Endometrial microvascular endothelial cells (primary cell): ENCODE data around the gene EEFSEC. TPM values are rescaled to one million over a fixed set of nuclear protein-coding genes. Genes with fewer than 3 reads are reported as not detected.

Experiments used
- in situ Hi-C: cut with HindIII; loops from 2 replicates; pipeline ENCODE4 v1.10.0; 2017; ENCODE audit warnings: low sequenced_read_pairs, low pct_unique_long_range_greater_than_20kb; ENCODE audit errors: inconsistent ontology term
- total RNA-seq: library from RNA; depleted of rRNA; stranded (reverse); fragments of >200 nt; gene quantifications from one replicate; pipeline ENCODE4 v1.2.3, GENCODE V29; 2015; ENCODE audit errors: inconsistent ontology term

EEFSEC gene
- total RNA-seq, 1 donor from 2014 or later = 21.7 TPM

DNA sequence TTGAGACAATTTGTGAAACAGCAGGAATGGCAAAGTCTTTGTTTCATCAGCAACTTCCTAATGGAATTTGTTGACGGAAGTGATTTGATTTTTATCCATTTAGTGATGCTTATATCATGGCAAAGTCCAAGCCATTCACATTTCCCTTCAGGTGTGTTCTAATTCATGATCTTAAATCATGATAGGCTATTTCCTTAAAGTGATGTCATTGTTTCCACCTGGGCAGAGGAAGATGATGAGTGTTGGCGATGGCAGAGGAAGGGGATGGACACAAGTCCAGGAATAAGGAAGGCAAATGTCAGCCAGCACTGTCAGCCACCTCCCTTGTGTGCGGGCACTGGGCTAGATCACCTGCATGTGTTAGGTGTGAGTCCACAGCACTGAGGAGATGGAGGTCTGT is 49.9 kb downstream of the EEFSEC start:
- in situ Hi-C loops = no loop called here

DNA sequence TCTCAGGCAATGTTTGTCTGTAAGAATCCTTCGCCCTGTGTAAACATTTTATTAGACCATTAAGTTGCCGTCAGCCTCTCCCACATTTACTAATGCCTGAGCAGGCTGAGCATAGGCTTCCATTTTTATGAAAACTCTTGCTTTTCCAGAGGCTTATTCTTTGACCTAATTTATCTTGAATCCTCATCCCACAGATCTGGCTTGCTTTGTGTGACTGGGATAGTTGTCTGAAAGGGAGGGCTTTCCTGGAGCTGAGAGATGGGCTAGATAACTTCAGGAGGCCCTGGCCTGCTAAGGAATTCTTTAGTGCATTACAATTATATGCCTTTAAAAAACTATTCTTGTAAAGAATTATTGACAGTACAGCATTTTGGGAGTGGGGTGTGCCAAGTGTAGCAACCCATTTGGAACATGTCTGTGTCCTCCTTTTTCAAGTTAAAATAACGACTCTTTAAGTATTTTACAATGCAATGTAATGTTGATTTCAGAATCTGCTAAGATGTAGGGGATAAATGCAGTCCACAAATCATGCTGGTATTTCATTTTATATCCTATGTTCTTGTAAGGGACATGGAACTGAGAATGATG is 52.4 kb downstream of the EEFSEC start:
- in situ Hi-C loops = no loop called here

DNA sequence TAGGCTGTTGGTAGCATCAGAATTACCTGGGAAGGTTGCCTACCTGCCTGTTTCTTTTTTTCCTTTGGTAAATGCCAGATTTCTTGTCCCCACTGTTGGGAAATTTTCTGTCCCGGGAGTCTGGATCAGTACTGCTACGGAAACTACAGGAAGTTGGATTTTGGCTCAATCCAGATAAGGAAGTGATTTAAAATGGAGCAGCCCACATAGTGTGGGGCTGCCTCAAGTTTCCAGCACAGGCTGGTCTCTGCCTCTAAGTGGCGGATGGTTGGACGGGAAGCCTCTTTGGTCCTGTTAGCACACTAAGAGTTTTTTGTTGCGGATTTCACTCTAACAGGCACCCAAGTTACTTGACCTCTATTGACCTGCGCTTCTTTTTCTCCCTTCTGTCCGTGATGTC is 54.7 kb downstream of the EEFSEC start:
- in situ Hi-C loops = no loop called here

DNA sequence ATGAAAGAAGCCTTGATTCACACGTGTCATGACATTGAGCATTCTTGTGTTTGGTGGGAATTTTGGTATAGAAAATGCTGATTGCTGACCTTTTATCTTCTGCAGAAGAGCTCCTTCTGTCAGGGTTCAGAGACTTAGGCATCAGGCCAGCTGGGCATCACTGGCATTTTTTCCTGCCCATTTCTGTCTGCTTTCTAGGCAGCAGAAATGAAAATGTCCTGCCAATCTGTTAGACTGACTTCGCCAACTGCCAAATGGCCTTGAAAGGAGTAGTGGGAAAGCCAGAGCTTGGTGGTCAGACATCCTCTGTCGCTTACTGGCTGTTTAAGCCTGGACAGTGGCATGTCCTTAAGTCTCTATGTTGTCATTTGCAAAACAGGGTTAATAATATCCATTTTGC is 57.4 kb downstream of the EEFSEC start:
- in situ Hi-C loops = no loop called here

DNA sequence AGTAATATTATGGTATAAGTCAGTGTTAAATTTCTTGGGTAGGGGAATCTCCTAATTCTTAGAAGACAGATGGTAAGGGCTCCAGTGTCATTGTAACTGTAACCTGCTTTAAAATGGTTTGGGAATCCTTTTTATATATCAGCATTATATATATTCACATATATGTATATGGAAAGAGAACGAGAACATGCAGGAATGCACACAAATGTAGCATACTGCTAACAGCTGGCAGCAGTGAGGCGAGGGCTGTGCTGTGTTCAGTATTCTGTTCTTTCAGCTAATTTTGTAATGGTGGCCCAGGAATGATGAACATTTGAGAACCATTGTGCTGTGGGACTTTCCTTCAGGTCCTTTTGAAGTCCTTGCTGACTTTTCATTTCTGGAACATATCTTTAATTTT is 60.8 kb downstream of the EEFSEC start:
- in situ Hi-C loops = no loop called here

DNA sequence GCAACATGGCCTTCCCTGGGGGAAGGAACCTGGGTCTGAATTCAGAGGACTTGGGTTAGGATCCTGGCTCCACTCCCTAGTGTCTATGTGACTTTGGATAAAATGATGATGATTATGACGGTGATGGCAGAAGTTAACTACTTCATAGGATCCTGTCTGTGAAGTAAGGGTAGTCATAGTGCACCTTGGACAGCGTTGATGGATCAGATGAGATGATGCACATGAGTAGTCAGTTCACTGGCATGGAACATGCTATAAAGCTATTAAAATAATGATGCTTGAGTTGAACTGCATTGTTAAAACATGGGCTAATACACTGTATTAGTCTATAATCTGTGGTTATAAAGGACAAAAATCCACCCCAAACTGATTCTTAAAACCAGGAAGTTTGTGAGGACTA is 62.0 kb downstream of the EEFSEC start:
- in situ Hi-C loops = no loop called here

DNA sequence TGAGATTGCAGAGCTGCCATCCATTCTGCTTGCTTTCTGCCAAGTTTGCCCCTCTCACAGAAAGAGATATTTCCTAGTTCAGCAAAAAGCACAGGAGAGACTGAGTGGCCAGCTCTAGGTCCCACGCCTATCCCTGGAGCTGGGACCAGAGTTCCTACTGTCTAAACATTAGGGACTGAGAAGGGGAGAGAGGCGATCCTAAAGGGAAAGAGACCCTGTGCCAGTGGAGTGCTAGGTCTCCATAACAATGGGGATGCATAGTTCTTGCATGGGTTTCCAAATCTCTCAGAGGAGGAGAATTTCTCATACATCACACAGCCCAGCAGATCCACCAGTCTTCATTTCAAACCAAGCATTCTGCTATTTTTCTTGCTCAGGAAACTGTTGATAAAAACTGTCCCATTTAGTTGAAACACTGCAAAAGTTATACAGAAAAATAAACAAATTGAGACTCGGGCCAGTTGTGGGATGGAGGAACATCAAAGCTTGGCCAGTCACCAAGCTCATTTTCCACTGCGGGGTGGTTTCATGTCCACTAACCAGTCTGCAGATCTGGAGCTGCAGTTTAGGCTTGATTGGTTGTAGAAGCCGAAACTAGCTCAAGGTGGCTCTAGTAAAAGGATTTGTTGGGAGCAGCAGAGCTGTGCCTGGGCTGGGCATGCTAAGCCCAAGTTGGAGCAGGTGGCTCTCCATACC is 62.7 kb downstream of the EEFSEC start:
- in situ Hi-C loops = no loop called here

DNA sequence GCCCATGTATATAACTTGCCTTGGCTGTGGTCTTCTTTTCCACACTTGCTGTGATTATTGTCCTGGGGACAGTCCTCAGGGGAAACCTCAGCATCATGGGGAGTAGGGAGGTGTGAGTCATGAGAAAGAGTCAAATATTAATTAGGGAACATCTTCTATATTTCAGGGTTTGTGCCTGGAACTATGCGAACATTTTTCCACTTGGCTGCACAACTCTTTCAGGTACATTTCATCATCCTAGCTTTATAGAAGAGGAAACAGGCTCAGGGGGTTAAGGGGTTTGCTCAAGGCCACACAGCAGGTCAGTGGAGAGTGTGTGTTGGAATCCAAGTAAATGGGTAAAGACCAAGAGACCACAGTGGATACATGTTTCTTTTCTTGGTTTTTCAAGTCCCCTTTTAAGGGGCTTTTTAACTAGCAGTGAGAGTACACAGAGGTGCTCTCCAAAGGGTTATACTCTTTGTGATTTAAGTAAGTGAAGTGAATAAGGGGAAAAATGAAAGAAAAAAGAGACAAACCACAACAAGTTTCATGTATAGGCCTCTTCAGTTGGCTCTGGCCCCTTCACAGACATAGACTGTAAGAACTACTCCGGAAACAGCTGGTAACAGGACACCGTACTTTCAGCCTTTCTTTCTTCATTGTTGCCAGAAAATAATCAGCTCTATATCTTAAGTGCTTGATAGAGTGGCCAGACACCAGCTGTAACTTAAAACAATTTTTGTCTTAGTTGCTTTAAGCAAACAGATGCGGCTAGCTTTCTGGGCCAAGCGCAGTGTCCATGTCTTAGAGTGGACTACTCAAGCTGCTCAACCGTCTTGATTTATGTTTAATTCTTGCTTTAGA is 64.6 kb downstream of the EEFSEC start:
- in situ Hi-C loops = no loop called here

DNA sequence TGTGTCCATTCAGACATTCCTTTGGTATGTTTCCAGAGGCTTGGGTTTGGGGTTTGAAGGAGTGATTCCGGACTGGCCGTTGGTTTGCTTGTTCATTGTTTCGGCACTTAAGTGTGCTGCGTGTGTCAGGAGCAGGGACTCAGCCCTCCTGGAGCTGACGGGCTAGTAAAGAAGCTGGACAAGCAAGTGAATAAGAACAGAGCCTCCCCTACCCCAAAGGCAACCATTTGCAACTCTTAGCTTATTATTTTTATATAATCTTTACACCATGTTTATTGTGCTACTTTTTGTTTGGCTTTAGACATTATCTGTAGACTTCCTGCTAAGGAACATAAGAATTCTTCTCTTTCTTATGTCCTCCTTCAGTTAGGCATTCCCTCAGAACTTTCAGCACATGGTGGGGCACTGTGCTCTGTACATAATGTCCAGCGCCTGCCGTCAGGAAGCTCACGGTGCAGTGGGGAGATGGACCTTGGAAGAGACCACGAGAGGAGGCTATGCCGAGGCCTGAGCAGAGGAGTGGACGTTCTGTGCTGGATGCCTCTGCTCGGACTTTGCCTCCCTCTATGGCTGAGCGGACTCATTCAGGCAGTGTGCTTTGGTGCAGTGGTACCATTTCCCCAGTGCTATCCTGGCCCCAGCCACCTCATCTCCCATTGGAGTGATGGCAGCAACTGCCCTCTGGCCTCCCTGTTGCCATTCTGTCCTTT is 65.4 kb downstream of the EEFSEC start:
- in situ Hi-C loops = no loop called here

DNA sequence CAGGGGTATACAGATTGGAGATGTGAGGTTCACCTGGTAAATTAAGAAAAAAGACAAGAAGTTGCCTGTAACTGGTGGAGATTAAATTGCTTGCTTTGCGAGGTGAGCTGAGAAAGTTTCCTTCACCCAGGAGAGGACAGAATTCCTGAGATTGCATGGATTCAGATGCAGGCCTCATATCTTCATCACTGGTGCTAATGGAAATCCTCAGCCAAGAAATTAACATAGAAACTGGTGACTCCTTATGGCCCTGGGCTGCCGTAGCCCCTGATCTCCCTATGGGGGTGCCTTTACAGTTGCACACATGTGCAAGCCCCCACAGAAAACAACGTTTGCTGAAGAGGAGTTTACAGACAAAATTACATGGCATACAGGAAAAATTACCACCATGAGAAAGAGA is 68.0 kb downstream of the EEFSEC start:
- in situ Hi-C loops = no loop called here

DNA sequence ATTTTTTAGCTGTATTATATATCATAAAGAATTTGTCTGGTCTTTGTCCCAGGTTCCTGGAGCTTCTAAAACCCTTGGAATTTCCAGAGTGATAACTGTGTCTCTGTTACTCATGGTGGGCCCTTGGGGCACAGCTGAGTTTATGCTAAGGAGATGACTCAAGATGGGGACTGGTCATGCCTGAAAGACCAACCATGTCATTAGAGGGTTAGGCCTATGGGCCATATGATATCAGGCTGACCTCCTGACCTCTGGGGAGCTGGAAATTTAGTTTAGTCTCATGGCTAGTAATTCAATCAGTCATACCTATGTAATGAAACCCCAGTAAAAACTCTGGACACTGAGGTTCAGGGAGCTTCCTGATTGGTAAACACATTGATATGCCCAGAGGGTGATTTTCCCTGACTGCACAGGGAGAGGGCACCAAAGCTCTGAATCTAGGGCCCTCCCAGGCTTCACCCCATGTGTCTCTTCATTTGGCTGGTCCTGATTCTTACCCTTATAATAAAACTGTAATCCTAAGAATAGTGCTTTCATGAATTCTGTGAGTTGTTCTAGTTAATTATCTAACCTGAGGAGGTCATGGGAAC is 69.6 kb downstream of the EEFSEC start:
- in situ Hi-C loops = no loop called here

DNA sequence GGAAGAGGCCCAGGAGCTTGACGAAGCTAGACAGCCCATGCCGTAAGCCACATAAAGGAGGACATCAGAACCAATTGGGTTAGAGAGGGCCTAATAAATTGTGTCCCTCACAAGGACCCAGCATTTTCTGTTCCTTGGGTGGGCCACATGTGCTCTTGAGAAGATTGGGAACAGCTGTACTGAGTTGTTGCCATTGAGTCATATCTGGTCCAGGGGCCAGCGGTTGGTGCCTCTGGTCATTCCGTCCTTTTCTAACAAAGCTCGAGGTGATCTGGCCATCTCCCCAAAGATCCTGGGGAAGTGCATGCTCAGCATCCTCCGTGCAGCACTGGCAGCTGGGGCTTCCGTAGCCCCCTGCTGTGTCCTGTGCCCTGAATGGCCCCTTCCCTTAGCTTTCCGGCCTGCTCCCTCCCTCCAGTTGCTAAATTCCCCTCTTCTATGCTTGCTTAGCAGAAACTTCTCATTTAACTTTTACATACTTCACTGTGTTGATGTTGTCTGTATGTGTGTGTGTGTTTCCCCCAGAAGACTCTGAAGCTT is 73.0 kb downstream of the EEFSEC start:
- in situ Hi-C loops = no loop called here

DNA sequence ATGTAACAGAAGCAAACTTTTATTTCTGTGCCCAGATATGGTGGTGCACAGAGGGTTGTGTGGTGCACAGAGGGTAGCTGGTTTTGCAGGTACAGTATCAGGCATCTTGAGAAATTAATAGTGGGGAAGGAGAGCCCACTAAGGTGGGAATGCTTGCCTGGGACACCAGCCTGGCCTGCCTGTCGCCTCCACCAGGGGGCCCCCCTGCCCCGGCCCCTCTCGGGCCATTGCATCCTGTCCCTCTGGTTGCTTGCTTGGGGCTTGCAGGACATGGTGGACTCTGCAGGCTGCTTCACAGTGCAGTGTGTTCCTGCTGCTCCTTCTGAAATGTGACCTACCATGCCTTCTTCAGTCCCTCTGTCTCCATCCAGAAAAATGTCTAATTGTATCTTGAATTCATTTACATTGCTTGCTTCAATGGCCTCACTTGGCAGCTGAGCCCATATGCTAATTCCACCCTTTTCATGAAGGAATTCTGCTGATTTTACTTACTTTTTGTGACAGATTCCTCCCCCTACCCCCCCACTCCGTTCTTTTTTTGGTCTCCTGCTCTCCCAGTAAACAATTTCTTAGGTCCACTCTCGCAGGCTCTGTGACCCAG is 73.6 kb downstream of the EEFSEC start:
- in situ Hi-C loops = no loop called here

DNA sequence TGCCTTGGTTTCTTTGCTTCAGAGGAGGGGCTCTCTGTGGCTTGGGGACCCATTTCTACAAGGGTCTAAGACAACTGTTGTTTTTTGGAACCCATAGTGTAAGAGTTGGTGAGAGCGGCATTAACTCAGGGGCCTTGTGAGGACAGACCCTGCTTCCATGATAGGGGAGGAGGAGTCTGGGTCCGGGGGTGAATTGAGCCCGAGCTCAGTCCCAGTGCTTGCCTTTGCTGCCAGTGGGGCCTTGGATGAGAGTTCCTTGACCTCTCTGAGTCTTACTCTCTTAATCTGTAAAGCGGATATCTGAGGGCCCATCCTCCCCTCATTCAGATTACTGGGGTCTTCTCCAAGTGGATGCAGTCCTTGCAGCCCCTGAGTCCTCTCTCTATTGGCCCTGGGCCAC is 74.2 kb downstream of the EEFSEC start:
- in situ Hi-C loops = no loop called here

DNA sequence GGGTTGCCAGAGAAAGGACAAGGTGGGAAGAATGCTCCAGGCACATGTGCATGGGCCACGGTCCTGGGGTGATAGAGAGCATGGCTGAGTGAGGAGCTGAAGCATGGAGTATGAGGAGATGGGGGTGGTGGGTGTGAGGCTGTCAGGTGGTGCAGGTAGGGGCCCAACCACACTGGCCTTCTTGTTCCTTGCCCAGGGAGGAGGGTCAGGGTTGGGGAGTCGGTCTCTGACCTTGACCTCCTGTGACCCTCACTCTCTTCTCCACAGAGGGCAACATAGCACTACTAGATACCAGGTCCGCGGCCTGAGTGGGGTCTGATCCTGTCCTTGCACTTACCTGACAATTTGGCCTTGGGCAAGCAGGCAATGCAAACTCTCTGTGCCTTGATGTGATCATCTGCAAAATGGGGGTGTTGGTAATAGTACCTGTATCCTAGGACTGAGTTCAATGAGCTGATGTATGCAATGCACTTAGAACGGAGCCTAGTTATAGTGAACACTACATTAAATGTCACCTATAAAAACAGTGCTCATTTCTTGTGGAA is 75.2 kb downstream of the EEFSEC start:
- in situ Hi-C loops = no loop called here

DNA sequence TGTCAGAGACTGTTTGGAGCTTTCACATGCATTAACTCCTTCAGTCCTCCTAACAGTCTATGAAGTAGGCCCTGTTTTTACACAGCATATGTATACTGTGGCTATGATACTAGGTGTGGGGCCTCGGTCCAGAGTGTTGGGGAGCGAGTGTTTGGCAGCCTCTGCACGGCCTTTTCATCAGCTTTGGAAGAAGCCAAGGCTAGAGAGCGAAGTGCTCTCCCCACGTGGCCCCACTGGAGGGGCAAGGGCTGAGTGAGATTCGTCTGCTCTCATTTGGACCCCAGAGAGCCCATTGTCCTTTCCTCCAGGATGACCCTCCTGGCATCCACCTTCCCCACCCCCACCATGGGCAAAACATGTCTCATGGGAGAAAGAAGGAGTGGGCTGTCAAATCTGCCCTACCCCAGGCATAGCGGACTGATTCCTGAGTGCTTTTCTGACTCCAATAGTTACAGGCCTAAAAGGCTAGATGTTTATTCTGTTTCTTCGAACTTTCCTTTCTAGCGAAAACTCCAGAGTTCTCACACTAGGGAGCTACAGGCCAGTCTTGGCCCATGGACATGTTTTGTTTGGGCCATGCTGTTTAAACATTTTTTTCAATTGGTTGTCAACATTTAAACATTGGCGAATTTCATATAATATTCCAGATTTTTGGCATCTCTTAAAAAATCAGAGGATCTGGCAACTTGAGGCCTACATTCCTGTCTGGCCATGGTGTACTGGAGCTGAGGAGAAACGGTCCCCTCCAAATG is 76.0 kb downstream of the EEFSEC start:
- in situ Hi-C loops = no loop called here

DNA sequence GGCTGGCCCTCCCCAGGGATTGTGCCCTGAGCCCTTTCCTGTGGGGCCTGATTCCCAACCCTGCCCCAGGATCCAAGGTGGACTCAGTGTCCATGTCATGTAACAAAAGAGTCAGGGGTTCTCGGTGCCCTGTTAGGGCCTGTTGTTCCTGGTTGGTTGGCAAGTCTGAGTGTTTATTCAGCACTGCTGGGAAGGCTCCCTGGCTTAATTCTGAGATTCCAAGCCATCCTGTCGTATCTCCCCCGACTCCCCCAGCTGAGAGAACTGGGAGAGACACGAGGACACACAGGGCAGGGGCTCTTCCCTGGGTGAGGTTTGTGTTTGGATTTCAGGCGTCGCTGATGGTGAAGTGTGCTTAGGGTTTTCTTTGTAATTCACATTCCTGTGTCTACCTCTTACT is 78.3 kb downstream of the EEFSEC start:
- in situ Hi-C loops = no loop called here
